ENCODE measurements around the gene ATP1A2.
"Not testable (repeated sequence)": the region's sequence is repeated elsewhere in the genome, so short reads cannot be mapped to it uniquely, and the experiment has no call there.

ATP1A2 gene

DNA sequence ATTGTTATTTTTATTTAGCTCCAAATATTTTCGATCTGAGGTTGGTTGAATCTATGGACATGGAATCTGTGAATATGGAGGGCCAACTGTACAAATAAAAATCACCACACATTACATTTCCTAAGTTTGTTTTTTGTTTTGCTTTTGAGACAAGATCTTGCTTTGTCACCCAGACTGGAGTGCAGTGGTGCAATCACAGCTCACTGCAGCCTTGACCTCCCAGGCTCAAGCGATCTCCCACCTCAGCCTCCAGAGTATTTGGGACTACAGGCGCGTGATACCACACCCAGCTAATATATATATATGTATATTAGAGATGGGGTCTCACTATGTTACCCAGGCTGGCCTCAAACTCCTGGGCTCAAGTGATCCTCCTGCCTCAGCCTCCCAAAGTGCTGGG is 10.8 kb downstream of the ATP1A2 start:
- DNase-seq = not testable (repeated sequence)

DNA sequence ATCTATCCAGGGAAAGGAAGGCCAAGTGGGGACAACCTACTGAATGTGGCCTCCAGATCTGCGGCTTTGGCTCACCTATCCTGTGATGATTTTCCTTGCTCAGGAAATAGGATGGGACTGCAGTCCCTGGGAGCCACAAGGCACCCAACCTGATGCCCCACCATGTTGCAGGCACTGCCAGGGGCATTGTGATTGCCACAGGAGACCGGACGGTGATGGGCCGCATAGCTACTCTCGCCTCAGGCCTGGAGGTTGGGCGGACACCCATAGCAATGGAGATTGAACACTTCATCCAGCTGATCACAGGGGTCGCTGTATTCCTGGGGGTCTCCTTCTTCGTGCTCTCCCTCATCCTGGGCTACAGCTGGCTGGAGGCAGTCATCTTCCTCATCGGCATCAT is 11.8 kb downstream of the ATP1A2 start:
- no peak for DNase-seq

DNA sequence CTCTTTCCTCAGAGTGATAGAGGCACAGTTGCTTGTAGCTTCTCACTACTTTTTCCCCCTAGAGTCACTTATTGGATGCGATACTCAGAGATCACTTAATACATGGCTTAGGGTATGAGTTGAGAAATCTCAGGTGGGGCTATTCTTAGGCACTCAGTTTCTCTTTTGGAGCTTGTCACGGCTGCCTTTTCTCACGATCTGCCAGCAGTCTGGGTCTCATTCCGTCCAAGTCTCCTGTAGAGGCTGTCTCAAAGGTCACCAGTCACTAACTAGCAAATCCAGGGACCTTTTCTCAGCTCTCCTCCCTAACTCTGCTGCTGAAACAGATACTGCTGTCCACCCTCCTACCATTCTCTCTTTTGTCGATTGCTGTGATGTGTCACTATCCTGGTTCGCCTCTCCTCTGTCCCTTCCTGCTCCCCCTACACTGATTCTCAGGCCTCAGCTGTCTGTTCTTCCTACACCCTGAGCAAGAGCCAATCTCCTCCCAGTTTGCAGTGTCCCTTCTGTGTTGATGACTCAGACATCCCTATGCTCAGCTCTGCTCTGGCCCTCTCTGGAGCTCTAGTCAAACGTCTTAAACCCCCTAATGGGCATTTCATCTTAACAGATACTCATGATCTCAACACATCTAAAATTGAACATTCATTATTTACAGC is 12.4 kb downstream of the ATP1A2 start:
- DNase-seq = no peak

- no peak for DNase-seq
Measured at GRCh38 chr1:160128636-160129035, 13.1 kb downstream of the ATP1A2 start.

DNA sequence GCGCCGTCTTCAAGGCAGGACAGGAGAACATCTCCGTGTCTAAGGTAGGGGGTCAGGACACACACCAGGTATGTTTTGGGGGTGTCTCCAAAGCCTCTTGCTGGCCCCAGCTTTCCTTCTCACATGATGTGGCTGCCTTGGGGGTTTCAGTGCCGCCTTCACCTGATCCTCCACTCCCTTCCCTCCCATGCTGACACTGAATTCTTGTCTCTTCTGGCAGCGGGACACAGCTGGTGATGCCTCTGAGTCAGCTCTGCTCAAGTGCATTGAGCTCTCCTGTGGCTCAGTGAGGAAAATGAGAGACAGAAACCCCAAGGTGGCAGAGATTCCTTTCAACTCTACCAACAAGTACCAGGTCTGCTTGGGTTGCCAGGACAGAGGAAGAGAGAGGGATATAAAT is 13.5 kb downstream of the ATP1A2 start:
- DNase-seq = no peak

- no peak for DNase-seq
Measured at GRCh38 chr1:160129558-160129957, 14.0 kb downstream of the ATP1A2 start.

DNA sequence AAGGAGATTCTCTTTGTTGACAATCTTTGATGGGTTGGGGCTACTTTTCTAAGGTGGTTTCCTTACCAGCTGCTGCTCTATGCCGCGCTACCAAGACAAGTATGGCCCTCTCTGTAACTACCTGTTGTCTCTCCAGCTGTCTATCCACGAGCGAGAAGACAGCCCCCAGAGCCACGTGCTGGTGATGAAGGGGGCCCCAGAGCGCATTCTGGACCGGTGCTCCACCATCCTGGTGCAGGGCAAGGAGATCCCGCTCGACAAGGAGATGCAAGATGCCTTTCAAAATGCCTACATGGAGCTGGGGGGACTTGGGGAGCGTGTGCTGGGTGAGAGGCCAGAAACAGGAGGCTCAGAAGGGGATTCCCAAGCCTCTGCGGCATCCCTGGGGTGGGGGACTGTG is 14.4 kb downstream of the ATP1A2 start:
- no peak for DNase-seq

GRCh38 chr1:160130486-160130885 is 14.9 kb downstream of the ATP1A2 start:
- DNase-seq = no peak

DNA sequence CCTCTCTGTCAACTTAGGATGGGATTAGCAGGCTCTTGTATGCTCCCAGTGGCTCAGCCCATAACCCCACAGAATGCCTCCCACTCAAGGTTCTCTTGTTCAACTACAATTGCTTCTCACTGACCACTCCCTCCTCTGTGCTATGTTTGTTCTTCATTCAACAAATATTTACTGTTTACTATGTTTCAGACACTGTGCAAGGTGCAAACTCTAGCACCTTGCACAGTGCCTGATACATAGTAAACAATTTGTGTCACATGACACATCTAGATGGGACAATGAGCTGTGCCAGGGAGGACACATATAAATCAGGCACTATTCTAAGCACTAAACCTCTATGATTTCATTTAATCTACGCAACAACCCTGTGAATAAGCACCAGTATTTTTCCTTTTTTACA is 15.4 kb downstream of the ATP1A2 start:
- DNase-seq = no peak

- no peak for DNase-seq
Measured at GRCh38 chr1:160131803-160132565, 16.4 kb downstream of the ATP1A2 start.

- no peak for DNase-seq
Measured at GRCh38 chr1:160133990-160134770, 18.6 kb downstream of the ATP1A2 start.

GRCh38 chr1:160134791-160135572 is 19.4 kb downstream of the ATP1A2 start:
- no peak for DNase-seq

- no peak for DNase-seq
Measured at GRCh38 chr1:160136121-160136925, 20.8 kb downstream of the ATP1A2 start.

- no peak for DNase-seq
Measured at GRCh38 chr1:160136926-160137200, 21.3 kb downstream of the ATP1A2 start.

GRCh38 chr1:160137216-160137862 is 21.8 kb downstream of the ATP1A2 start:
- DNase-seq = no peak

DNA sequence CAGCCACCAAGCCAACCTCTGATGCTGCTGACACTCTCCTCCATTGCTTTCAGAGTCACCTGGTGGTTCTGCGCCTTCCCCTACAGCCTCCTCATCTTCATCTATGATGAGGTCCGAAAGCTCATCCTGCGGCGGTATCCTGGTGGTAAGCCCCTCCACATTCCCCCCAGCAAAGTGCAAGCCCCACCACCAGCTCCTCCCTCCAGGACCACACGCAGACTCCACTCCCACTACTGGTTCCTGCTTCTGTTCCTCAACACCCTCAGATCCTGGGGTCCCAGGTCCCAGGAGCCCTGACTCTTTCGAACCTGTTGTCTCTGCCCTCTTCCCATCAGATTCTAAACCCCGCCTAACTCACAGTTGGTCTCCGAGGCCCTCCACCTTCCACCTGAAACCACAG is 24.3 kb downstream of the ATP1A2 start:
- DNase-seq = no peak

DNA sequence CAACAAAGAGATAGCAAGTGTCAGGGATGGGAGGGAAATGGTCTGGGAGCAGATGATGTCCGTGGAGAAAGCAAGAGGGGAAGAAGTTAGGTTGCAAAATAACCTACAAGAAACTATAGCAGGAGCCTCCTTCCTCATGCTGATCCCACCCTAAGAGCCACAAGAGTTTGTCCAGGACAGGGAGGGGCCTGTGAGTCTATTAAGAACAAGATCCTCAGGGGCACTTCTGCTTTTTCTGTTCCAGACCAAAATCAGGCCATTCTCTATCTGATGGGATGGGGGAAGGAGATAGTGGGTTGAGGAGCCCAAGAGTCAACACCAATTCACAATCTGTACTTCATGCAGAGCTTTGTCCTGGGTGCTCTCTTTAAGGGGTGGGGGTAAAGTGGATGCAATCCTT is 28.1 kb downstream of the ATP1A2 start:
- no peak for DNase-seq

- no peak for DNase-seq
Measured at GRCh38 chr1:160144921-160145320, 29.4 kb downstream of the ATP1A2 start.

- no peak for DNase-seq
Measured at GRCh38 chr1:160146107-160146506, 30.5 kb downstream of the ATP1A2 start.

DNA sequence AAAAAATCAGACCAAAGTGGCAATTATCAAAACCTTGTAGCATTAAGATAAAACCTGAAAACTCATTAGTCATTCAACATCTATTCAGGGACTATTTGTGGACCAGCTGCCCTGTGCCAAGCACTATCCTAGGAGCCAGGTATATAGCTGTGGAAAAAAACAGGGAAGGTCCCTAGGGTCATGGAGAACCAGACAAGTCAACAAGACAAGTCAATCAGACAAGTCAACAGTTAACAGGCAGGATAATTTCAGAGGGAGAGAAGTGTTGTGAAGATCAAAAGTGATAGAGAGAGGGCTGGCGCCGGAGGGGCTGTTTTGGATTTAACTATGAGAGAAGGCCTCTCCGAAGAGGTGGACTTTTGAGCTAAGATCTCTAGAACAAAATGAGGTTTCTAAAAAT is 32.6 kb downstream of the ATP1A2 start:
- DNase-seq = no peak

DNA sequence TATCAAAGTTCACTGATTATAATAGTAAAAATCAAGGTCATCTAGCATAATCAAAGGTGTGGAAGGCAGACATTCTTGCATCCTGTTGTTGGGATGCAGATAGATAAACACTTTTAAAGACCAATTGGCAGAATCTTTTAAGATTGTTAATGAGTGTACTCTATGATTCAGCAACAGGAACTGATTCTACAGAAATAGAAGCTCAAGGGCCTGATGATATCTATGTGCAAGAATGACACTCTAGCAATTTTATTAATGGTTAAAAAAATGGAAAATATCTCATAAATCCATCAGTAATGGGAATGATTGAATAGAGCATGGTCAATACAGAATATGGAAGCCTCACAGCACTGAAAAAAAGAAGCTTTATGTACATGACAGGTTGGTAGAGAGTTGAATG is 33.7 kb downstream of the ATP1A2 start:
- no peak for DNase-seq

GRCh38 chr1:160149716-160150115 is 34.2 kb downstream of the ATP1A2 start:
- no peak for DNase-seq

All from NCI-H510A treated with DMSO at 0.1 percent for 48 hours (cell line).